GM18508 (cell line): Measurements from ENCODE around the gene GGN.

Source experiments
- ATAC-seq: cut with Tn5 transposase; IDR thresholded peaks from one replicate; pipeline ENCODE4 v1.9.1; 2021; ENCODE audit warnings: moderate number of reproducible peaks; ENCODE audit not compliant: insufficient read depth, unreplicated experiment

The GGN gene

DNA sequence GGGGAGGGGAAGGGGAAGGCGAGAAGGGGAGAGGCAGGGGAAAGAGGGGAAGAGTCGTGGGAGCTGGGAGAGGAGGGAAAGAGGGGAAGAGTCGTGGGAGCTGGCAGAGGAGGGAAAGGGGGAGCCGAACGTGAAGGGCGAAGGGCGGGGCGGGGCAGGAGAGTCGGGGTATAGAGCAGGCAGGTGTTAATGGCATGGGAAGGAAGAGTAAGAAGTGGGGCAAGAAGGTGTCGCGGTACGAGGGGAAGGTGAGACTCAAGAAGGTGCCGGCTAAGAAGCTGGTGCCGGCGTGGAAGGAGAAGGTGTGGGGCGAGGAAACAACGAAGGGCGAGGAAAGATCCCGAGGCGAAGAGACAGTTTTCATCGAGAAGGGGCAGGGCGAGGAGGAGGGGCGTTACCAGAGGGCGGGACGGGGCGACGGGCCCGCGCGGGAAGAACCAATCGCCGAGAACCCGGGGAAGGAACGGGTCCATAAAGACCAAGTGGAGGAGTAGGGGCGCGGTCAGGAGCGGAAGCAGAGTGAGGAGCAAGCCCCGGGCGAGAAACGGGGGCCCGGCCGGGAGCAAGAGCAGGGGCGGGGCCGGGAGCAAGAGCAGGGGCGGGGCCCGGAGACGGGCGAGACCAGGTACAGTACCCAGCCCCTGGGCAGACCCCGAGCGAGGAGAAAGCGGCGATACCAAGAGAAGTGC, 51.7 kb downstream of the GGN start:
- ATAC-seq = peak; percentile 35
